ENCODE data around the gene MTF1.
A peak's percentile ranks its signal among the peaks of the same experiment; 100 is the strongest.

Gene MTF1

GRCh38 chr1:37867784-37868183 lies 8.4 kb upstream of the MTF1 start:
- no peak for DNase-seq

- no peak for DNase-seq
Measured at GRCh38 chr1:37866491-37866890, 7.1 kb upstream of the MTF1 start.

GRCh38 chr1:37865348-37866120 lies 6.1 kb upstream of the MTF1 start:
- DNase-seq = no peak

GRCh38 chr1:37862330-37862729 lies 2.9 kb upstream of the MTF1 start:
- DNase-seq = no peak

GRCh38 chr1:37861151-37861550 lies 1.8 kb upstream of the MTF1 start:
- DNase-seq = no peak

GRCh38 chr1:37860346-37860666 lies 914 bp upstream of the MTF1 start:
- no peak for DNase-seq

- DNase-seq = peak in 1 of 2 donors; percentile 20
Measured at GRCh38 chr1:37858931-37859506, 373 bp downstream of the MTF1 start.

- no peak for DNase-seq
Measured at GRCh38 chr1:37854406-37854805, 5.0 kb downstream of the MTF1 start.

GRCh38 chr1:37853157-37853556 lies 6.2 kb downstream of the MTF1 start:
- DNase-seq = no peak

- no peak for DNase-seq
Measured at GRCh38 chr1:37851782-37852210, 7.6 kb downstream of the MTF1 start.

- no peak for DNase-seq
Measured at GRCh38 chr1:37851262-37851661, 8.1 kb downstream of the MTF1 start.

GRCh38 chr1:37850352-37850955 lies 8.9 kb downstream of the MTF1 start:
- DNase-seq = no peak

GRCh38 chr1:37849480-37849879 lies 9.9 kb downstream of the MTF1 start:
- no peak for DNase-seq

- no peak for DNase-seq
Measured at GRCh38 chr1:37846647-37847339, 12.6 kb downstream of the MTF1 start.

- no peak for DNase-seq
Measured at GRCh38 chr1:37845786-37846185, 13.6 kb downstream of the MTF1 start.

GRCh38 chr1:37845049-37845646 lies 14.2 kb downstream of the MTF1 start:
- no peak for DNase-seq

- no peak for DNase-seq
Measured at GRCh38 chr1:37844536-37844935, 14.9 kb downstream of the MTF1 start.

- no peak for DNase-seq
Measured at GRCh38 chr1:37841652-37842051, 17.7 kb downstream of the MTF1 start.

- DNase-seq = no peak
Measured at GRCh38 chr1:37840711-37841110, 18.7 kb downstream of the MTF1 start.

GRCh38 chr1:37839676-37840075 lies 19.7 kb downstream of the MTF1 start:
- no peak for DNase-seq

GRCh38 chr1:37836788-37837187 lies 22.6 kb downstream of the MTF1 start:
- DNase-seq = no peak

GRCh38 chr1:37831809-37832208 lies 27.6 kb downstream of the MTF1 start:
- no peak for DNase-seq

- no peak for DNase-seq
Measured at GRCh38 chr1:37831109-37831508, 28.3 kb downstream of the MTF1 start.
